Activated CD4-positive, alpha-beta T cell treated with anti-CD3 and anti-CD28 coated beads for 36 hours (primary cell): ENCODE results near the gene CATSPERE. TPM values are rescaled to one million over a fixed set of nuclear protein-coding genes. Genes with fewer than 3 reads are reported as not detected.
"Not testable (repeated sequence)": the region's sequence is repeated elsewhere in the genome, so short reads cannot be mapped to it uniquely, and the experiment has no call there.

Experiments used
- ATAC-seq: fragments of 200-7000 bp; cut with Tn5 transposase; one replicate; pipeline ENCODE4 v1.10.0; 2021; ENCODE audit warnings: mild to moderate bottlenecking, moderate library complexity
- CTCF ChIA-PET: fragments of 350-600 bp; sonication (Branson Sonifier 250); formaldehyde crosslinking; loops from one replicate; lab custom pipeline; 2021; ENCODE audit warnings: antibody characterized with exemption; lab: Charles Lee
- POLR2A ChIA-PET: fragments of 350-600 bp; sonication (Branson Sonifier 250); formaldehyde crosslinking; loops from one replicate; lab custom pipeline; 2021; ENCODE audit warnings: antibody characterized with exemption, inconsistent platforms; lab: Charles Lee
- DNase-seq: peaks from one replicate; pipeline ENCODE4 v3.0.0-alpha.2; 2020
- H3K27ac Mint-ChIP-seq: one replicate; pipeline ENCODE4 v1.8.0; 2021; ENCODE audit warnings: mixed read lengths
- H3K27me3 Mint-ChIP-seq: one replicate; pipeline ENCODE4 v1.8.0; 2021; ENCODE audit warnings: mixed read lengths
- H3K36me3 Mint-ChIP-seq: one replicate; pipeline ENCODE4 v1.8.0; 2021; ENCODE audit warnings: low read depth, mixed read lengths
- H3K4me1 Mint-ChIP-seq: one replicate; pipeline ENCODE4 v1.8.0; 2021; ENCODE audit warnings: mixed read lengths
- H3K4me3 Mint-ChIP-seq: one replicate; pipeline ENCODE4 v1.8.0; 2021; ENCODE audit warnings: mild to moderate bottlenecking, moderate library complexity, mixed read lengths
- H3K9me3 Mint-ChIP-seq: one replicate; pipeline ENCODE4 v1.8.0; 2021; ENCODE audit warnings: low read depth, mixed read lengths
- intact Hi-C, 2 experiments: fragments of 100-400 bp; cut with DNase I in 1 of 2; cut with micrococcal nuclease in 1 of 2; formaldehyde crosslinking; loops; one replicate each; pipeline versions ENCODE4 v1.14.2 to v1.15.1; 2022 to 2024; cut with DNase I, micrococcal nuclease
- total RNA-seq, 2 experiments: library from RNA; stranded (reverse); gene quantifications; one replicate each; pipeline ENCODE4 v1.2.3, GENCODE V29; 2021

The CATSPERE gene
- total RNA-seq, 2 experiments from 2014 or later, result 0.11 TPM; not detected in 1

DNA sequence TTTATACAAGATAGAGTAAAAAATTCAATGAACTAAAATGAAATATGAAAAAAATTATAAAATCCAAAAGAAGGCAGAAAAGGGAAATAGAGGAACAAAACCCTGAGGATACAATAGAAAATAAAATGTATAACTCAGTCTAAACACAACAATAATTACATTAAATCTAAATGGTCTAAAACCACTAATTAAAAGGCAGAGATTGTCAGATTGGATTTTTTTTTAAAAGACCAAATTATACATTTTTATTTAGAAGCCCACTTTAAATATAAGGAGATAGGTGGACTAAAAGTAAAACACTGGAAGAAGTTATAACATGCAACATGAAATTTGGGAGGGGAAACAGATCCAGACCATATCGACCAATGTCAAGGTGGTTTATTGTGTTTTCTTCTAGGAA, 95.2 kb downstream of the CATSPERE start:
- H3K4me1 Mint-ChIP-seq, result no peaks in the 10 kb centered on the region
- POLR2A ChIA-PET, result no interaction called here
- no peaks in the 10 kb centered on the region for H3K27me3 Mint-ChIP-seq
- H3K4me3 Mint-ChIP-seq, result no peak overlapping the region
- no peak overlapping the region for H3K27ac Mint-ChIP-seq
- intact Hi-C loops, result no loop called here
- H3K9me3 Mint-ChIP-seq, result peaks cover 11% of the 10 kb centered on the region
- CTCF ChIA-PET, result interaction anchor here (0.7 kb wide), 1 partner anchor 205 kb away, joined by 3 read pairs; no protein-coding TSS in a partner anchor
- peaks cover 2% of the 10 kb centered on the region for H3K36me3 Mint-ChIP-seq
- ATAC-seq, result no peak
- DNase-seq, result no peak

DNA sequence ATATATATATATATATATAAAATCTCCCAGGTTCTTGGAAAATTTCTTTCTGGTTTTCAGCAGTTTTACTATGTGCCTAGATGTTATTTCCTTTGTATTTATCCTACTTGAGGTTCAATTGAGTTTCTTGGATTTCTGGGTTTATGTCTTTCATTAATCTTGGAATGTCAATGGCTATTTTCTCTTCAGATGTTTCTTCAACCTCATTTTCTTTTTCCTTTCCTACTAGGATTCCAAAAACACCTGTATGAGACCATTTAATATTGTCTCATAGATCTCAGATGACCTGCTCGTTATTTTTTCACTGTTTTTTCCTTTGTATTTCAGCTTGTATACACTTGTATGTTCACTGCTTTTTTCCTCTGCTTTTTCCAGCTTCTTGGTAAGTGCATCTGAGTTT, 96.5 kb downstream of the CATSPERE start:
- H3K9me3 Mint-ChIP-seq, result peaks cover 11% of the 10 kb centered on the region
- no peaks in the 10 kb centered on the region for H3K27me3 Mint-ChIP-seq
- H3K27ac Mint-ChIP-seq, result no peak overlapping the region
- intact Hi-C loops, result no loop called here
- CTCF ChIA-PET, result no interaction called here
- H3K36me3 Mint-ChIP-seq, result peaks cover 2% of the 10 kb centered on the region
- POLR2A ChIA-PET, result no interaction called here
- ATAC-seq (no peak), DNase-seq (no peak)
- H3K4me3 Mint-ChIP-seq, result no peak overlapping the region
- no peaks in the 10 kb centered on the region for H3K4me1 Mint-ChIP-seq

- Mint-ChIP-seq H3K27me3 (no peaks in the 10 kb centered on the region), H3K27ac (no peak overlapping the region), H3K4me3 (no peak overlapping the region), H3K9me3 (peaks cover 13% of the 10 kb centered on the region), H3K36me3 (peaks cover 4% of the 10 kb centered on the region), H3K4me1 (no peaks in the 10 kb centered on the region)
- ChIA-PET POLR2A (no interaction called here), CTCF (no interaction called here)
- no peak for DNase-seq
- no peak for ATAC-seq
- intact Hi-C loops, result no loop called here
These were observed 98.5 kb downstream of the CATSPERE start for GRCh38 chr1:244559561-244559960.

DNA sequence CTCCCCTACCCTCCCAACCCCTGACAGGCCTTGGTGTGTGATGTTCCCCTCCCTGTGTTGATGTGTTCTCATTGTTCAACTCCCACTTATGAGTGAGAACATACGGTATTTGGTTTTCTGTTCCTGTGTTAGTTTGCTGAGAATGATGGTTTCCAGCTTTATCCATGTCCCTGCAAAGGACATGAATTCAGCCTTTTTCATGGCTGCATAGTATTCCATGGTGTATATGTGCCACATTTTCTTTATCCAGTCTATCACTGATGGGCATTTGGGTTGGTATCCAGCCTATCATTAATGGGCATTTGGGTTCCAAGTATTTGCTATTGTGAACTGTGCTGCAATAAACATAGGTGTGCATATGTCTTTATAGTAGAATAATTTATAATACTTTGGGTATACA, 101.8 kb downstream of the CATSPERE start:
- H3K36me3 Mint-ChIP-seq, H3K4me3 Mint-ChIP-seq, ATAC-seq, POLR2A ChIA-PET, DNase-seq, H3K4me1 Mint-ChIP-seq, intact Hi-C loops, H3K27ac Mint-ChIP-seq, H3K9me3 Mint-ChIP-seq, H3K27me3 Mint-ChIP-seq: not testable (repeated sequence)
- CTCF ChIA-PET, result interaction anchor here (0.8 kb wide), 1 partner anchor 41 kb away, joined by 3 read pairs; no protein-coding TSS in a partner anchor

- CTCF ChIA-PET, result no interaction called here
- no peak overlapping the region for H3K27ac Mint-ChIP-seq
- DNase-seq (no peak), ATAC-seq (no peak)
- H3K27me3 Mint-ChIP-seq, result no peaks in the 10 kb centered on the region
- H3K4me1 Mint-ChIP-seq, result no peaks in the 10 kb centered on the region
- no peak overlapping the region for H3K4me3 Mint-ChIP-seq
- POLR2A ChIA-PET, result no interaction called here
- peaks cover 30% of the 10 kb centered on the region for H3K9me3 Mint-ChIP-seq
- H3K36me3 Mint-ChIP-seq, result peaks cover 13% of the 10 kb centered on the region
- intact Hi-C loops, result no loop called here
These were observed 112.7 kb downstream of the CATSPERE start for GRCh38 chr1:244573768-244574167.

- ATAC-seq (no peak), DNase-seq (no peak)
- H3K4me1 Mint-ChIP-seq, result no peaks in the 10 kb centered on the region
- no peaks in the 10 kb centered on the region for H3K27me3 Mint-ChIP-seq
- peaks cover 32% of the 10 kb centered on the region for H3K9me3 Mint-ChIP-seq
- POLR2A ChIA-PET, result no interaction called here
- peaks cover 13% of the 10 kb centered on the region for H3K36me3 Mint-ChIP-seq
- no peak overlapping the region for H3K27ac Mint-ChIP-seq
- H3K4me3 Mint-ChIP-seq, result no peak overlapping the region
- intact Hi-C loops, result no loop called here
- CTCF ChIA-PET, result no interaction called here
These were observed 115.3 kb downstream of the CATSPERE start for GRCh38 chr1:244576259-244576892.

- DNase-seq, H3K4me3 Mint-ChIP-seq, intact Hi-C loops, ATAC-seq, H3K27me3 Mint-ChIP-seq, POLR2A ChIA-PET, H3K4me1 Mint-ChIP-seq, H3K27ac Mint-ChIP-seq: not testable (repeated sequence)
- peaks cover 30% of the 10 kb centered on the region for H3K9me3 Mint-ChIP-seq
- CTCF ChIA-PET, result interaction anchor here (0.9 kb wide), 1 partner anchor 22 kb away, joined by 3 read pairs; no protein-coding TSS in a partner anchor
- peaks cover 11% of the 10 kb centered on the region for H3K36me3 Mint-ChIP-seq
These were observed 117.1 kb downstream of the CATSPERE start for GRCh38 chr1:244578205-244578604.

DNA sequence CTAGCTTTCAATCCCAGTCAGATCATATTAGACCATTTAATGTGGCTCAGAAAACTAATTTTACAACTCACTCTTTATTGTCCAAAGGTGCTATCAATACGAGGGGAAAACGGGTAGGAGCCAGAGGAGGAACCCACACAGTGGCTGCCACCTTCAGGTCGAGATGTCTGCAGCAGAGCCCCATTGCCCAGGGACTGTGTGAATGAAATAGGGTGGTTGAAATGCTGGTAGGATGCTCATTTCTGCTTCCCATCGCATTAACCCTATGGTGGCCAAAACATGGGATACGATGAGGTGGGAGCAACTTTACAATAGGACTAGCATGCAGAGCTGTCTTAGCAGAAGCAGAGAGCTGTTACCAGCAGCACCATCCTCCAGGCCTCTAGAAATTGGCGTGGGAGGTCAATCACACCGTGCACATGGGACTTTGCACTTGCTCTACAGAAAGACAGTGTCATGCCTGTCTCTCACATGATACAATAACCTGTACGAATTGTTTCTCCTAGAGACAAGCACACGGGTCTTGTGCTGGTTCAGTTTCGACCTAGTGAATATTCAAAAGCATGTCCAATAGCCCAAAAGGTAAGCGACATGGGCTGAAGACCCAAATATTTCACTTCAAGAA, 122.4 kb downstream of the CATSPERE start:
- ChIA-PET POLR2A (no interaction called here), CTCF (no interaction called here)
- Mint-ChIP-seq H3K36me3 (no peaks in the 10 kb centered on the region), H3K27ac (no peak overlapping the region), H3K4me1 (no peaks in the 10 kb centered on the region), H3K27me3 (no peaks in the 10 kb centered on the region), H3K9me3 (peaks cover 3% of the 10 kb centered on the region), H3K4me3 (no peak overlapping the region)
- DNase-seq (no peak), ATAC-seq (no peak)
- intact Hi-C loops, result no loop called here

DNA sequence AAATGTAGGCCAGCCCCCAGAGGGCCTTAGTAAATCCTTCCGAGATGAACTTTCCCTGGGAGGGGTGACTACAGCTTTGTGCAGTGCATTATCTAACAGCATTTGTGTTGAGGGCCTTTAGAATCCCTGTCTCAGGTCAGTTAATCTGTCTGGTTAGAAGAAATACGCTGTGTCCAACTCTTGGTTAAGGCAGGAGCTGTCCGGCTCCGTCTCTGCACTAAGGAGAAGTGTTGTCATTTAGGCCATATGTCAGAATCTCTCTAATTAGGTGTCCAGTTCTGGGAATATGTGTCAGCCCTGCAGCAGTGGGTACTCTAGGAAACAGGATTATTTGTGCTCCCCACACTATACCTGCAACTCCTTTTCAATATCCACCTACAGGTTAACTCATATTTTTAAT, 124.8 kb downstream of the CATSPERE start:
- Mint-ChIP-seq H3K9me3 (no peaks in the 10 kb centered on the region), H3K36me3 (no peaks in the 10 kb centered on the region), H3K4me1 (no peaks in the 10 kb centered on the region), H3K4me3 (no peak overlapping the region), H3K27me3 (peaks cover 1% of the 10 kb centered on the region), H3K27ac (no peak overlapping the region)
- ChIA-PET POLR2A (no interaction called here), CTCF (no interaction called here)
- ATAC-seq, result no peak
- no peak for DNase-seq
- intact Hi-C loops, result no loop called here

GRCh38 chr1:244590670-244591069, 129.6 kb downstream of the CATSPERE start:
- peaks cover 1% of the 10 kb centered on the region for H3K27me3 Mint-ChIP-seq
- CTCF ChIA-PET, result interaction anchor here (0.5 kb wide), 1 partner anchor 190 kb away, joined by 3 read pairs; no protein-coding TSS in a partner anchor
- intact Hi-C loops, result loop anchor here in 1 of 2 experiments (10.0 kb wide), 1 partner anchor 1744 kb away; no protein-coding TSS in a partner anchor
- H3K9me3 Mint-ChIP-seq, result no peaks in the 10 kb centered on the region
- no peak for DNase-seq
- peaks cover 8% of the 10 kb centered on the region for H3K4me1 Mint-ChIP-seq
- no peaks in the 10 kb centered on the region for H3K36me3 Mint-ChIP-seq
- H3K4me3 Mint-ChIP-seq, result no peak overlapping the region
- no peak for ATAC-seq
- POLR2A ChIA-PET, result no interaction called here
- H3K27ac Mint-ChIP-seq, result no peak overlapping the region

DNA sequence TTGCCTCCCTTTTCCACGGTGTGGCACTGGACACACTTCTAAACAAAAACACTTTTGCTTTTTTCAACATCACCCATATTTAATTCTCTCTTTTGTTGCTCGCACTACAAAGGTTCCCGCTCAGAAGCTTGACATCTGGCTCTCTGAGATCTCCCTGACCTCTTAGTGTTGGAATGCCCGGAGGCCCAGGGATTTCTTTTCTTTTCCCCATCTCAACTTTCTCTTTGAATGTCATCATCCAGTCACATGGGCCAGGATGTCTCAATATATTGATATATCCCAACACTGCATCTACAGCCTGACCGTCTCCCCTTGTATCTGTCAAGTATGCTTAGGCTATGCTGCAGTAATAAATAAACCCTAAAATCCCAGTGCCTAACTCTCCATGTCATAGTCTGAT, 137.5 kb downstream of the CATSPERE start:
- no peaks in the 10 kb centered on the region for H3K9me3 Mint-ChIP-seq
- ChIA-PET POLR2A (no interaction called here), CTCF (no interaction called here)
- ATAC-seq (no peak), DNase-seq (no peak)
- no peak overlapping the region for H3K4me3 Mint-ChIP-seq
- no peaks in the 10 kb centered on the region for H3K36me3 Mint-ChIP-seq
- peaks cover 4% of the 10 kb centered on the region for H3K27me3 Mint-ChIP-seq
- H3K27ac Mint-ChIP-seq, result peak overlapping the region; percentile 76
- peaks cover 23% of the 10 kb centered on the region for H3K4me1 Mint-ChIP-seq
- intact Hi-C loops, result loop anchor here in 1 of 2 experiments (10.0 kb wide), 1 partner anchor 1736 kb away; no protein-coding TSS in a partner anchor
